GM12873 (cell line): ENCODE results near the gene OVCH2.

Experiments used
- TF ChIP-seq, protein P1 (sequence below): IDR thresholded peaks from 2 replicates; pipeline ENCODE4 v1.5.1; 2012; ENCODE audit warnings: low read depth, mild to moderate bottlenecking, moderate library complexity, low read length, control low read depth; ENCODE audit not compliant: insufficient read depth; ENCODE audit errors: missing control alignments

The OVCH2 gene

DNA sequence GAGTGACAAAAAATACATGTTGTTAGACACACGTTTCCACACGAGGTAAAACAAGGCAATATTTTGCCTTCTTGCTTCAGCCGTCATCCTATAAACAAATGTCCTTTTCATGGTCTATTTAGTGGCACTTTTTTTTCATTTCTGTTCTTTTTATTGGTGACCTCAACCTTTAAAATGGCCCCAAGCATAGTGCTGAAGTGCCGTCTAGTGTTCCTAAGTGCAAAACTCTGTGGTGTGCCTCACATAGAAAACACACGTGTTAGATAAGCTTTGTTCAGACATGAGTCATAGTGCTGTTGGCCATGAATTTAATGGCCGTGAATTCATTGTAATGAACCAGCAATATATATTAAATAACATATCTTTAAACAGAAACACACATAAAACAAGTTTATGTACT lies 15.6 kb downstream of the OVCH2 start:
- TF ChIP-seq, protein P1, sequence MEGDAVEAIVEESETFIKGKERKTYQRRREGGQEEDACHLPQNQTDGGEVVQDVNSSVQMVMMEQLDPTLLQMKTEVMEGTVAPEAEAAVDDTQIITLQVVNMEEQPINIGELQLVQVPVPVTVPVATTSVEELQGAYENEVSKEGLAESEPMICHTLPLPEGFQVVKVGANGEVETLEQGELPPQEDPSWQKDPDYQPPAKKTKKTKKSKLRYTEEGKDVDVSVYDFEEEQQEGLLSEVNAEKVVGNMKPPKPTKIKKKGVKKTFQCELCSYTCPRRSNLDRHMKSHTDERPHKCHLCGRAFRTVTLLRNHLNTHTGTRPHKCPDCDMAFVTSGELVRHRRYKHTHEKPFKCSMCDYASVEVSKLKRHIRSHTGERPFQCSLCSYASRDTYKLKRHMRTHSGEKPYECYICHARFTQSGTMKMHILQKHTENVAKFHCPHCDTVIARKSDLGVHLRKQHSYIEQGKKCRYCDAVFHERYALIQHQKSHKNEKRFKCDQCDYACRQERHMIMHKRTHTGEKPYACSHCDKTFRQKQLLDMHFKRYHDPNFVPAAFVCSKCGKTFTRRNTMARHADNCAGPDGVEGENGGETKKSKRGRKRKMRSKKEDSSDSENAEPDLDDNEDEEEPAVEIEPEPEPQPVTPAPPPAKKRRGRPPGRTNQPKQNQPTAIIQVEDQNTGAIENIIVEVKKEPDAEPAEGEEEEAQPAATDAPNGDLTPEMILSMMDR, result no peak

- TF ChIP-seq, protein P1, result no peak
These were observed 17.0 kb downstream of the OVCH2 start for GRCh38 chr11:7689239-7689638.

- TF ChIP-seq, protein P1, result peak; percentile 81
These were observed 17.9 kb downstream of the OVCH2 start for GRCh38 chr11:7688238-7688826.

DNA sequence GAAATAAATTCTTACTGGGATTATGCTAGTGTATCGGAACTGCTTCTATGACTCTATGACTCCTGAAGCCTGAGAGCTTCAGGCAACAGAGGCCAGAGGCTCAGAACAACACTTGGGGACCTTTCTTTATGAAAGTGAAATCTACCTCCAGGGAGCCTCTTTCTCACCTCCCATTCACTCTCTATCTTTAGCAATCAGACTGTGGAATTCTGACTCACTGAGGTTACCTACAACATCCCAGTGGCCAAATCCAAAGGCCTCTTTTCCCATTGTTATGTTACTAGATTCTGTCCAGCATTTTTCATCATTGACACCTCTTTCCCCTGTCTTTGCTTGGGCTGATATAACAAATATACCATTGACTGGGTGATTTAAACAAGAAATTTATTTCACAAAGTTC lies 18.9 kb downstream of the OVCH2 start:
- TF ChIP-seq, protein P1, result no peak

GRCh38 chr11:7686761-7687160 lies 19.5 kb downstream of the OVCH2 start:
- TF ChIP-seq, protein P1, result no peak

DNA sequence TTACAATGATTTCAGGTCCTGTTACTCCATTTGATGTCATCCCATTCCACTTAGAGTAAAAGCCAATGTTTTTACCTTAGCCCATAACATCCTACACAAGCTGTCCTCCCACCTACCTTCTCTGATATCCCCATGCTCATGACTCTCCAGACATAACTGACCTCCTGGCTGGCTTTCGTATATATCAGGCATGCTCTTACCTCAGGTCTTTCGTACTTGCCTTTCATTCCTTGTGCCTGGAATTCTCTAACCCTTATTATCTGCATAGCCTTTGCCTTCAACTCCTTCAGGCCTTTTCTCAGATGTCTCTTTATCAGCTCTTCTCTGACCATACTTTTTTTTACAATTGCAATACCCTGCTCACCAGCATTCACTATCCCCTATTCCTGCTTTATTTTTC lies 22.7 kb downstream of the OVCH2 start:
- TF ChIP-seq, protein P1, result no peak

DNA sequence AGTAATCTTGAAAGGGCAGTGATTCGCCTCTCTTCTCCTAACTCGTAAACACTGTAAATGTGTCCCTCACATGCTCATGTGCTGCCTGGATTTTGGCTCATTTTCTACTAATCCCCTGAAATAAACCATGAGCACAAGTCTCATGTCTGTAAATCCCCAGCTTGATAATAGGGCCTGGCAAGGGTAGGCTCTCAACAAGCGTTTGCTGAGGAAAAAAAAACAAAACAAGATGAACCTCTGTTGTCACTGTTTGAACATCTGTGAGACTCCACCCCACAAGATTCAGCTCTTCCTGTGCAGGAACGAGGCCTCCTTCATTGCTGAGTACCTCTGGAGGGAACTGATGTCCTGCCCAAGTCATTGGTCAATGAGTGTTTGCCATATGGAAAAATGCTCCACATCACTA lies 28.5 kb downstream of the OVCH2 start:
- TF ChIP-seq, protein P1, result no peak
